ENCODE data around the gene MAT2B.
"Not testable (repeated sequence)": the region's sequence is repeated elsewhere in the genome, so short reads cannot be mapped to it uniquely, and the experiment has no call there.

Gene MAT2B

DNA sequence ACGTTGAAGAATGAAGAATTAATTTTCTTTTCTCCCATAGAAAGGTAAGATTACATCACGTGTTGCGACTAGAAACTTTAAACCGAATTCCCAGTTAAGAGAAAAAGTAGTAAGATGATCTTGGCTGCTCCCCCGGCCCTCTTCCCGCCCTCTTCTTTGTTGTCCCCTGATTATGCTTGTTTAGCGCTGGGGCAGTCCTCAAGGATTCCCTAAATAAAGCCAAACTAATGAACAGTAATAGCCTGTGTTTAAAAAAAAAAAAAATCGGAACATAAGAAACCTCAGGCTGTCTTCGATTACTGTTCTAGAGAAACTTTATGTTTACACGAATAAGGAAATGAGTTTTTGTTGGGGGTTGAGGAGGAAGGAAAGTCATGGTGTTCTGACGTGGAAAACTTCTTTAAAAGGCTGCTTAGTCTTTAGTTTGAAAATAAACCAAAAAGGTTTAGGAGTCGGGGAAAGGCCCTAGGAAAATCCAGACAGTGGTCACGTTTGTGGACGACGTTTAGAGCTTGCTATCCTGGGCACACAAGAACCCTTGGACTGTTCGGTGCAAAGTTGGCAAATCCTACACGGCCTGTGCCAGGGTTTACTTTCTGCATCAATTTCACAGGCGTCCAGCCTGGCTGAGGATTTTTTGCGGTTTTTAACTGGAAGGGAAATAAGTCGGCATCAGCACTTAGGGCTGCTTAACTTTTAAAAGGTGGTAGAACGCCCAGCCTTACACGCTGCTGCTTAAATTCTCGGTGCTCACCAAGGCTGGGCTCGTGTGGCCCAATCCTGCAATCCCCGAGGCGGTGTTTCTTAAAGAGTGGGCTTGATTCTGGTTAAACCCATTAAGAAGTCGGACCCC is 1.1 kb upstream of the MAT2B start:
- no peak for DNase-seq

- DNase-seq, result no peak
Observed at GRCh38 chr5:163505049-163505367, 411 bp upstream of the MAT2B start.

DNA sequence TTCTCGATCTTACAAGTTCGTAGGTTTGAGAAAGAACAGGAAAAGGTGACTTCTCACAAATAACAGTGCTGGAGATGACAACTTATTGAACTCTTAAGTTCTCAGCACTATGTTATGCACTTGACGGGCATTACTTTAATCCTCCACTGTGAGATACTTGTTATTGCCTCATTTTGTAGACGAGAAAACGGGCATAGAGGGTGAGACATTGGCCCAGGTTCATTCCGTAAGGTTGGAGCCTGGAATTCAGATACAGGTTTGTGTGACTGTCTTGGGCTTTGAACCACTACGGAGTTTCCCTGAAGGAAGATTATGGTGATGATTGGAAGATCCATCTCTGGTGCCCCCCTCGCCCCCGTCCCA is 657 bp downstream of the MAT2B start:
- no peak for DNase-seq

- no peak for DNase-seq
Observed at GRCh38 chr5:163506726-163507125, 1.3 kb downstream of the MAT2B start.

- no peak for DNase-seq
Observed at GRCh38 chr5:163508753-163509152, 3.3 kb downstream of the MAT2B start.

GRCh38 chr5:163509291-163509951 is 4.0 kb downstream of the MAT2B start:
- DNase-seq, result no peak

DNA sequence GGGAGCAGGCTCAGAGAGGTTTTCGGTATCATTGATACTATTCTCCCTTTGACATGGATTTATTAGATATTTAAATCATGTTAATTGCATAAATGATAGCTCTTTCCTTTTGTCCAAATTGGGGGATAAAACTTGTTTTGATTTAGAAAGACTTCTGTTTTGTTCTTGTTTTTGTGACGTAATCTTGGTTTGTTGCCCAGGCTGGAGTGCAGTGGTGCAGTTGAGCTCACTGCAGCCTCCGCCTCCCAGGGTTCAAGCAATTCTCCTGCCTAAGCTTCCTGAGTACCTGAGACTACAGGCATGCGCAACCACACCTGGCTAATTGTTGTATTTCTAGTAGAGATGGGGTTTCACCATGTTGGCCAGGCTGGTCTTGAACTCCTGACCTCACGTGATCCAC is 7.1 kb downstream of the MAT2B start:
- DNase-seq, result no peak

- no peak for DNase-seq
Observed at GRCh38 chr5:163525096-163525495, 19.7 kb downstream of the MAT2B start.

GRCh38 chr5:163529698-163530097 is 24.3 kb downstream of the MAT2B start:
- DNase-seq, result no peak

DNA sequence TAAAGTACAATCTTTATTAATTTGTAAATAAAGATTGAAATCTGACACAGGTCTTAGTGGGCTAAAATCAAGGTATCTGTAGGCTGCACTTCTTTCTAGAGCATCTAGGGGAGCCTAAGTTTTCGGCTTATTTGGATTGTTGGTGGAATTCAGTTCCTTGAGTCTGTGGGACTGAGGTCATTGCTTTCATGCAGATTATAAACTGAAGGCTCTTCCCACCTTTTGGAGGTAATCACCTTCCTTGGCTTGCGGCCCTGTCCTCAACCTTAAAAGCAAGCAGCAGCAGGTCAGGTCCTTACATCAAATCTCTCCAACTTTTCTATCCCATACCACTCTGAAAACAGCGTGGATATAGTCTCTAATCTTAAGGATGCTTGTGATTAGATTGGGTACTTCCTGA is 25.9 kb downstream of the MAT2B start:
- DNase-seq, result no peak

DNA sequence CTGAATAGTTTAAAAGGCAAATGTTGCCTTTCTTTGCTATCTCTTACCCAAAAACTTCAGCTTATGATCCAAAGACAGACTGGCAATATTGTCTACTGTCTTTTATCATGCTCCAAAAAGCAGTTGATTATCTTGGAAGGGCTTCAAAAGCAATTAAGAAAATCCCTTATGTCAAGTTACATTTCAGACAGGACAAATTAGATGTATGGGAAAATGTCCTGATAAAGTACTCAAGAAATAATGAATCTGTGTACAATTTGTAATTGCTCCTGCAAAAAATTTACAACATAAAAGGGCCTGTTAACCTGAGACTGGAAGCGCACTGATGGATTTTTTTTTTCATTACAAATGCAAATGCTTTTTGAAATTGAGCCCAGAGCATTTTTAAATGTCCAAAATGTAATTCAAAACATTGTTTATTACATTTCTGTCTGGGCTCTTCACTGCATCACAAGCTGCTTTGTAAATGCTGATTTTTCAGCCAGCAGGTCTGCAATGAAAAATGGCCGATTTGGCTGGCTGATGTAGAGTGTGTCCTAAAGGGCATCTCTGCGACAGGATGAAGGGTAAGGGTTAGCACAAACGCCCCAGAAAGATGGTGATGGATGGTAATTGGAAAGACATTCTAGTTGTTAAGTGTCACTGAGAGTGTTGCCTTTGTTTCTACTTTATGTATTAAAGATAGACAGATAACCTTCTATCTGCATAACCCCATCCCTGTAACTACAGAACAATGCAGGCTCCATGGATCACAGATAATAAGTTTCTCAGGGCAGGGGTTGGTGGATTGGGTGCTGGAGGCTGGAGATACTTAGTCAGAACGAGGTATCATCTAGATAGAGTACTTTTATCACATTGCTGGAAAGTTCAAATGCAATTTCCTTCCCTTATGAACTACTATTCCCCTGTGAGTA is 27.0 kb downstream of the MAT2B start:
- no peak for DNase-seq

DNA sequence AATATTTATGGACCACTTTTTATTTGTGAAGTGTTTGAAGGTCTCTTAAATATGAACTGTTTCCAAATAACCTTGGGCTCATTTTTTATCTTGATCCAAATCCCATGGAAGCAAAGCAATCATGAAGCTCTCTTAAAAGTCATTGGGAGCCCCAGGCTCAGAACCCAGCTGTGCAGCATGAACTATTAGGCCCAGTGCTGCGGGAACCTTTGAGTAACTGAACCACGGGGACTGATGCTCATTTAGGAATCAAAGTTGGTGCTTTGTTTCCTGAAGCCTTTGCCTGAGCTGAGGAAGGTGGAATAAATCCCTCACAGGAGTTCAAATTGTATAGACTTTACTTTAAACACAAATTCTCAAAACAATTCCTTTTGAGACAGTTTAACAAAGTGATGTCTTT is 27.8 kb downstream of the MAT2B start:
- DNase-seq, result no peak

- no peak for DNase-seq
Observed at GRCh38 chr5:163534492-163535094, 29.2 kb downstream of the MAT2B start.

GRCh38 chr5:163535290-163535689 is 29.9 kb downstream of the MAT2B start:
- no peak for DNase-seq

DNA sequence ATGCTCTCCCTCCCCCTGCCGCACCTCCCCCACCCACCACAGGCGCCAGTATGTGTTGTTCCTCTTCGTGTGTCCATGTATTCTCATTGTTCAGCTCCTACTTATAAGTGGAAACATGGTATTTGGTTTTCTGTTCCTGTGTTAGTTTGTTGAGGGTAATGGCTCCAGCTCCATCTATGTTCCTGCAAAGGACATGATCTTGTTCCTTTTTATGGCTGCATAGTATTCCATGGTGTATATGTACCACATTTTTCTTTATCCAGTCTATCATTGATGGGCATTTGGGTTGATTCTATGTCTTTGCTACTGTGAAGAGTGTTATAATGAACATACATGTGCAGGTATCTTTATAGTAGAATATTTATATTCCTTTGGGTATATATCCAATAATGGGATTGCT is 31.0 kb downstream of the MAT2B start:
- DNase-seq, result not testable (repeated sequence)

DNA sequence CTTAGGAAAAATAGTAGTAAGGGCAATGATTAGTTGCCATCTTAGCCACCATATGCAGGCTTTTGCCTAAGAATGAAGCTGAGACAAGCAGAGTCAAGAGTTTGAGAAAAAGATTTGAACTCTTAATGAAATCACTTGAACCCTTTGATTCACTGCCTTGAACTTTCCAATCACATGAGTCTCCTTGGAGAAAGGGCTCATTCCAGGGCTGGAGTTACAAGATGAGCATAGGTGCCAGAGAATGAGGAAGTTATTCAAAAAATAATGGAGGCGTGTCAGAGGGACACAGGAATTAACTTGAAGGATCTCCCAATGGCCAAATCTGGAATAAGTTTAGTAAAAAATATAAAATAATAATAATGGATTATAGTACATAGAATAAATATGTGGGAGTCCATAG is 35.3 kb downstream of the MAT2B start:
- DNase-seq, result no peak

DNA sequence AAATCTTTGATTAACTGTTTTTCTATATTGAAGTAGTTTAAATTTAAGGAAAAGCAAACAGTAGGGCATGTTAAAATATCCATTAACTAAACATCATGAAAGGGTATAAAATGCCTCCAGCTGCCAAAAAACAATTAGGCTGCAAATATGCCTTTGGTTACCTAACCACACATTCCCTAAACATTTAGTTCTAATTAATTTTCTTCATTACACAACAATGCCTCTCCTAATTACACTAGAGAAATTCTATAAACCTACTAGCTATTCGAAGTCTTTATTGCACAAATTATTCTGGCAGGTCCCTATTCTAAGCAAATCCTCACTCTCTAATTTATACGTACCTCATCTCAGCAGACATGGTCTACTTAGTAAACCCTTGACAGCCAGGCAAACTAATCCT is 37.4 kb downstream of the MAT2B start:
- no peak for DNase-seq

DNA sequence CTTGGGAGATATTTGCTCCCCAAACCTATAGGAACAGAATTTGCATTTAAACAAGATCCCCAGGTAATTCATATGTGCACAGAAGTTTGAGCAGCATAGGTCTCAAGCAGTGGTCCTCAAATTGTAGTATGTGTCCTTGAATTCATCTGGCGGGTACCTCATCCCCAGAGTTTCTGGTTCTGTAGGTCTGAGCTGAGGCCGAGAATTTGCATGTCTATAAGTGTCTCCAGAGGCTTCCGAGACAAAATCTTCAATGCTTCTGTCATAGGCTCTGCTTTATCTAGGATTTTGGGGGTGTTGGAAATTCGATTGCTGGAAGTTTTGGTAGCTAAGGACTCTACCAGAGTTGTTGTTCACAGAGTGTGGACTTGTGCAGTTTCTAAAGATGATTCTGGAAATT is 38.6 kb downstream of the MAT2B start:
- DNase-seq, result no peak

DNA sequence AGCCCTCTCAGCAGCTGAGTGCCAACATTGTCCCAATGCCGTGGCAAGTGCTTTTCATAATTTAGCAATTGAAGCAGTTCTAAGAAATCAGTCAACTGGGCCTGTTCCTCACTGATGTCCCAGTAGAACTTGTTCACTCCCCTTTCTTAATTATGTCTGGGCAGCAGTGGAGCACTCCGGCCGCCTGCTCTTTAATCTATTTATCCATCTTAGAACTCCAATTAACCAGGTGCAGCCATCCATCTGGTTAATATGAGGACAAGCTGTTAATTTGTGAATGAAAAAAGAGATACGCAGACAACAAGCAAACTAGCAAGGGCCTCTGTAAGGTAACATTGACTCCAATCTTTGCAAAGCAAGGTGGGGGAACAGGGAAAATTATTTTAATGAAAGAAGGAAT is 39.4 kb downstream of the MAT2B start:
- DNase-seq, result no peak

DNA sequence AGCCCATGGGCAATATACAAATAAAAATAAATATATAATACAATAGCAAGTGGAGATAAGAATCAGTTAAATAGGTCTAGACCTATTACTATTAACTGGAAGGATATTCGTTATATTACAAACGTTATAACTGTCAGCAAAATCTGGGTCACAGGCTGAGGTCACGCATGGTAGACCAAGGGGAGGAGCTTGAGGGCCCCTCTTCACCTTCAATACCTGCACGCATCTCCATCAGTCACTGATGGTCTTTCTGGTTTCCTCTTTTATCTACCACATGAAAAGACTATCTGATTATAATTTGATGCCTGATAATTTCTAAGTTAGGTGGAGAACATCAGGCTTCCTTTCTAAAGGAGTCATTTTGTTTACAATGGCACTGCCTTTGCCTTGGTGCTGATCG is 43.2 kb downstream of the MAT2B start:
- DNase-seq, result no peak

DNA sequence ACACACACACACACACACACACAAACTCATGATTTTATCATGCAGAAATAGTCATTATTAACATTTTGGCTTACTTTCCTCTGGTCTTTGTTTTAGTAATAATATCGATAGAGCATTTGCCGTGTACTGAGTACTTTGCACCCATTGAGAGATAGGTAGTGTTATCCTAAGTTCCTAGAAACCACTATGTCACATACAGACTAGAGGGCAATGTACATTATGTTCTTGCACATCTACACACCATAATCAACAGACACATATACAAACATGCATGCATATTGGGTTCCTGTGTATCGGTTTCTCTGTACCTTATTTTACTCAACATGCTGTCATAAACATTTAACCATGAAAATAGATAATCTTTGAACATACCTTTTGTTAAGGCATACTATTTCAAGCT is 45.7 kb downstream of the MAT2B start:
- DNase-seq, result no peak

DNA sequence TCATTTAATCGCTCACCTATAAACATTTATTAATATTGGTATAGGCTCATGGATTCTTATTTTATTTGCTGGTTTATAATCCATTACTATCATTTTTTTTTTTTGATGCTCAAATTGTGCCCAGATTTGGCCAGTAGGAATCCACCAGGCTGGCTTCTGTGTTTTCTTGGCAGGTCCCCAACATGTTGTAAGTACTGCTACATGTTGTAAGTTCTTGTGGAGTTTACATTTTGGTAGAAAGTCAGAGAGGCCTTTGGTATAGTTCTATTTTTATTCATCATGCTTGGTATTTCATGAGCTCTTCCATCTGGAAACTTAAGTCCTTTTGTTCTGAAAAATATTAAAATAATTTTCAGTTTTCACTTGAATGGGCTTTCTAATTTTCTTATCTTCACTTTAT is 47.1 kb downstream of the MAT2B start:
- DNase-seq, result no peak

DNA sequence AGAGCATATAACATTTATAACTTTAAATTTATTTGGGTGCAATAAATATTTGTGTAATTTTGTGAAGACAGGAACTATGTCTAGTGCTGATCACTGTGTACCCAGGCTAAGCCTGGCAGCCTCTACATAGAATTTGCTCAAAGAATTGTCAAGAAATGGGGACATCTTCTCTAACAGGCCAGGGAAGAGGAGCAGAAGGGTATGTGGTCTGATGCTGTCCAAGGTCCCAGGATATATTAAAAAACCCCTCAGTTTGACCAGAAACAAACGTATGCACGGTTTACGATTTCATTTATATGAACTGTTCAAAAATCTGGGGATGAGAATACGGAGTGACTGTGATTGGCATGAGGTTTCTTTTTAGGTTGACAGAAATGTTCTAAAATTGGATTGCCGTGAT is 55.9 kb downstream of the MAT2B start:
- DNase-seq, result no peak
